Right atrium auricular region (tissue), 2 donors: ENCODE results near the gene AWAT1. TPM values are rescaled to one million over a fixed set of nuclear protein-coding genes. Genes with fewer than 3 reads are reported as not detected.
"Not testable (repeated sequence)": the region's sequence is repeated elsewhere in the genome, so short reads cannot be mapped to it uniquely, and the experiment has no call there.

Experiments
- DNase-seq: peaks from one replicate; pipeline ENCODE4 v3.0.0-alpha.2; 2019; ENCODE audit warnings: low spot score
- H3K27ac ChIP-seq, 2 donors: fragments of 200-600 bp; sonication (generic); 1 replicate in 1 of 2; 2 replicates in 1 of 2; pipeline ENCODE4 v1.5.1; 2016 to 2019
- H3K27me3 ChIP-seq, 2 donors: fragments of 200-600 bp; sonication (generic); one replicate each; pipeline versions ENCODE4 v1.5.1 to v1.6.0; 2017 to 2019
- H3K36me3 ChIP-seq: fragments of 200-600 bp; sonication (generic); one replicate; pipeline ENCODE4 v1.5.1; 2016
- H3K4me1 ChIP-seq, 2 donors: fragments of 200-600 bp; sonication (generic); one replicate each; pipeline versions ENCODE4 v1.5.1 to v1.6.0; 2017 to 2019
- H3K4me3 ChIP-seq, 2 donors: fragments of 200-600 bp; sonication (generic); 1 replicate in 1 of 2; 2 replicates in 1 of 2; pipeline ENCODE4 v1.5.1; 2017 to 2019; ENCODE audit warnings: mild to moderate bottlenecking in 1 of 2, moderate library complexity in 1 of 2
- H3K9me3 ChIP-seq, 2 donors: fragments of 200-600 bp; sonication (generic); one replicate each; pipeline ENCODE4 v1.5.1; 2019
- total RNA-seq, 2 donors: library from RNA; depleted of rRNA; stranded (reverse); fragments of >200 nt; gene quantifications; one replicate each; pipeline ENCODE4 v1.1.0, GENCODE V29; 2016
- TF ChIP-seq, protein P1 (sequence below), 2 donors: fragments of 200-600 bp; sonication (generic); IDR thresholded peaks; one replicate each; pipeline ENCODE4 v1.5.1; 2019; ENCODE audit warnings: antibody characterized with exemption in 2 of 2

The AWAT1 gene
- total RNA-seq, 2 donors from 2014 or later = not detected

- Histone ChIP-seq H3K4me1 (no peaks in the 10 kb centered on the region), H3K27me3 (no peaks in the 10 kb centered on the region), H3K27ac (peak overlapping the region in 1 of 2 donors; percentile 28), H3K4me3 (no peak overlapping the region), H3K9me3 (no peaks in the 10 kb centered on the region), H3K36me3 (no peaks in the 10 kb centered on the region)
- TF ChIP-seq, protein P1, sequence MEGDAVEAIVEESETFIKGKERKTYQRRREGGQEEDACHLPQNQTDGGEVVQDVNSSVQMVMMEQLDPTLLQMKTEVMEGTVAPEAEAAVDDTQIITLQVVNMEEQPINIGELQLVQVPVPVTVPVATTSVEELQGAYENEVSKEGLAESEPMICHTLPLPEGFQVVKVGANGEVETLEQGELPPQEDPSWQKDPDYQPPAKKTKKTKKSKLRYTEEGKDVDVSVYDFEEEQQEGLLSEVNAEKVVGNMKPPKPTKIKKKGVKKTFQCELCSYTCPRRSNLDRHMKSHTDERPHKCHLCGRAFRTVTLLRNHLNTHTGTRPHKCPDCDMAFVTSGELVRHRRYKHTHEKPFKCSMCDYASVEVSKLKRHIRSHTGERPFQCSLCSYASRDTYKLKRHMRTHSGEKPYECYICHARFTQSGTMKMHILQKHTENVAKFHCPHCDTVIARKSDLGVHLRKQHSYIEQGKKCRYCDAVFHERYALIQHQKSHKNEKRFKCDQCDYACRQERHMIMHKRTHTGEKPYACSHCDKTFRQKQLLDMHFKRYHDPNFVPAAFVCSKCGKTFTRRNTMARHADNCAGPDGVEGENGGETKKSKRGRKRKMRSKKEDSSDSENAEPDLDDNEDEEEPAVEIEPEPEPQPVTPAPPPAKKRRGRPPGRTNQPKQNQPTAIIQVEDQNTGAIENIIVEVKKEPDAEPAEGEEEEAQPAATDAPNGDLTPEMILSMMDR (IDR thresholded peaks at IDR 0.05) = no peak
- no peak for DNase-seq
These were observed 14.3 kb upstream of the AWAT1 start for GRCh38 chrX:70219938-70220764.

DNA sequence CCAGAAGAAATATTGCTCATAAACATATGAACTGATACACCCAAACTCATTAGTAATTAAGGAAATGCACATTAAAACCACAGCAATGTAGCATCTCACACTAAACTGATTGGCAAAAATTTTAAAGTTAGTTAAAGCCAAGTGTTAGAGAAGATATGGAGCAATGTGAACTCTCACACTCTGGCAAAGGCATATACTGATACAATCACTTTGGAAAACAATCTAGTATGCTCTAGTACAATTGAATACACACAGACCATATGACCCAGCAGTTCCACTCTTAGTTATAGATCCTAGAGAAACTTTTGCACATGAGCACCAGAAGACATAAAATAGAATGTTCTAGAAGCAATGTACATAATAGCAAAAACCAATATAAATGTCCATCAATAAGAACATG lies 8.4 kb upstream of the AWAT1 start:
- no peak overlapping the region for H3K27ac ChIP-seq
- H3K4me3 ChIP-seq = no peak overlapping the region
- H3K9me3 ChIP-seq = no peaks in the 10 kb centered on the region
- DNase-seq = no peak
- H3K27me3 ChIP-seq = no peaks in the 10 kb centered on the region
- TF ChIP-seq, protein P1 (IDR thresholded peaks at IDR 0.05) = no peak
- H3K4me1 ChIP-seq = no peaks in the 10 kb centered on the region
- H3K36me3 ChIP-seq = no peaks in the 10 kb centered on the region

DNA sequence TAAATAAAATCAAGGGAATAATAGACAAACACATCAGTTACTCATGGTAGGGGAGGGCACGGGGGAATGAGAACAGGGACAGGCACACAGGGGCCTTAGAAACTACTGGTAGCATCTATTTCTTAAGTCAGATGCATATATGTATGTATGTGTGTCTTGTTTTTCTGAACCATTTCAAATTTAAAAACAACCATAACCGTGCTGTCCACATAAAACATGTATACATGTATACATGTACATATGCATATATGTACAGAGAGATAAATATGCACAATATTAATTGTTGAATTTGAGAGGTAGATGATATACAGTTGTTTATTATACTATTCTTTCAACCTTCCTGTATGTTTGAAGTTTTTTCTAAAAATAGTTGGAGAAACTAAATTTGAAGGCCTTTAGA lies 7.8 kb upstream of the AWAT1 start:
- Histone ChIP-seq H3K4me1 (no peaks in the 10 kb centered on the region), H3K4me3 (no peak overlapping the region), H3K36me3 (no peaks in the 10 kb centered on the region), H3K27me3 (no peaks in the 10 kb centered on the region), H3K27ac (no peak overlapping the region), H3K9me3 (no peaks in the 10 kb centered on the region)
- DNase-seq = no peak
- TF ChIP-seq, protein P1 (IDR thresholded peaks at IDR 0.05) = no peak

- no peak overlapping the region for H3K27ac ChIP-seq
- H3K4me1 ChIP-seq = no peaks in the 10 kb centered on the region
- TF ChIP-seq, protein P1 (IDR thresholded peaks at IDR 0.05) = no peak
- H3K4me3 ChIP-seq = no peak overlapping the region
- no peak for DNase-seq
- H3K9me3 ChIP-seq = no peaks in the 10 kb centered on the region
- no peaks in the 10 kb centered on the region for H3K27me3 ChIP-seq
- H3K36me3 ChIP-seq = no peaks in the 10 kb centered on the region
These were observed 2.8 kb upstream of the AWAT1 start for GRCh38 chrX:70231666-70232065.

- DNase-seq = no peak
- Histone ChIP-seq H3K27me3 (no peaks in the 10 kb centered on the region), H3K27ac (no peak overlapping the region), H3K36me3 (no peaks in the 10 kb centered on the region), H3K4me1 (no peaks in the 10 kb centered on the region), H3K4me3 (no peak overlapping the region), H3K9me3 (no peaks in the 10 kb centered on the region)
- TF ChIP-seq, protein P1 (IDR thresholded peaks at IDR 0.05) = no peak
These were observed 6.3 kb downstream of the AWAT1 start for GRCh38 chrX:70240751-70241150.

DNA sequence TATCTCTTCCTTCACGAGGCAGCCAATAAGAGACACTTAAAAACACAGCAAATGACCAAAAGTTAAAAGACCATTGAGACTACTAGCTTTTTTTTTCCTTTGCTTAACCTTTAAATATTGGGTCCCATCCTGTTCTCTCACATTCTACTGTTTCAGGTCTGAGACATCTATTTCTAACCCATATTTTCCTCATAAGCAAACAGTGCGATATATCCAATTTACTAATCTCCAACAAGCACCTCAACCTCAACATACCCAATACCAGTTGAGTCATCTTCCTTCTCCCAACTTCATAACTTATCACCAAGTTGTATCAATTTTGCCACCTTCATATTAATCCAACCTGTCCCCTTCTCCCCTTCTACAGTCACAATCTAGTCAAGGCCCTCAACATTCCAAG lies 7.0 kb downstream of the AWAT1 start:
- H3K36me3 ChIP-seq = no peaks in the 10 kb centered on the region
- TF ChIP-seq, protein P1 (IDR thresholded peaks at IDR 0.05) = no peak
- H3K4me3 ChIP-seq = no peak overlapping the region
- H3K4me1 ChIP-seq = no peaks in the 10 kb centered on the region
- no peaks in the 10 kb centered on the region for H3K9me3 ChIP-seq
- H3K27ac ChIP-seq = no peak overlapping the region
- no peaks in the 10 kb centered on the region for H3K27me3 ChIP-seq
- DNase-seq = no peak

GRCh38 chrX:70243601-70244000 lies 9.1 kb downstream of the AWAT1 start:
- not testable (repeated sequence) for H3K9me3 ChIP-seq, H3K27me3 ChIP-seq, H3K27ac ChIP-seq, DNase-seq, H3K36me3 ChIP-seq, H3K4me1 ChIP-seq, H3K4me3 ChIP-seq
